ENCODE results near the gene GATA1.
A peak's percentile ranks its signal among the peaks of the same experiment; 100 is the strongest.

Gene GATA1

DNA sequence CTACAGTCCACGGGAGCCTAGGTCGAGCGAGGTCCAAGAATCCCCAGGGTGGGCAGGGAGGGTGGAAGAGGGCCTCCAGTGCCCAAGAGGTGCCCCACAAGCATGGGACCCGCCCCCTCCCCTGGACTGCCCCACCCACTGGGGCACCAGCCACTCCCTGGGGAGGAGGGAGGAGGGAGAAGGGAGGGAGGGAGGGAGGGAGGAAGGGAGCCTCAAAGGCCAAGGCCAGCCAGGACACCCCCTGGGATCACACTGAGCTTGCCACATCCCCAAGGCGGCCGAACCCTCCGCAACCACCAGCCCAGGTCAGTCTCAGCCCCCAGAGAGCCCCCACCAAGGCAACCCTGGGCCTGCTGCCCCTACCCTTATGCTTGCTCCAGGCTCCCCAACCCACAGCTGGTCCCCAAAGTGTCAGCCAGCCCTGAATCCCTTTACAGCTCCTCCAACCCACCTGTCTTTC lies at the start of gene GATA1:
TSS of gene GATA1 (plus strand) at position 250 of the 460 bp plus-strand sequence. CDS start 4,520 bp downstream, outside the sequence.
- no peak for DNase-seq

DNA sequence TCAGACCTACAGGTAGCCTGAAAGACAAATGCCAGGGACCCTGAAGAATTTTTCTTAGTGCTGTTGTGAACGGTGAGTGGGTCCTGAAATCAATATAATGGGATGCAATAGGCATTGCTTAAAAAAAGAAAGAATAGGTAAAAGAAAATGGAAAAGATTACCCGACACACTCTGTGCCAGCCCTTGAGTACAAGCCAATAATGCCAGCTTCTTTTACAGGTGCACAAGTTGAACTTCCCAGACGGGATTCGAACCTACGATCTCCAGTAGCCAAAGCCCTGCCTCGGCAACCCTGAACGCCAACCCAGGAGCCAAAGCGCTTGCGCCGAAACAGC lies 49.5 kb upstream of the GATA1 start:
- DNase-seq = no peak

DNA sequence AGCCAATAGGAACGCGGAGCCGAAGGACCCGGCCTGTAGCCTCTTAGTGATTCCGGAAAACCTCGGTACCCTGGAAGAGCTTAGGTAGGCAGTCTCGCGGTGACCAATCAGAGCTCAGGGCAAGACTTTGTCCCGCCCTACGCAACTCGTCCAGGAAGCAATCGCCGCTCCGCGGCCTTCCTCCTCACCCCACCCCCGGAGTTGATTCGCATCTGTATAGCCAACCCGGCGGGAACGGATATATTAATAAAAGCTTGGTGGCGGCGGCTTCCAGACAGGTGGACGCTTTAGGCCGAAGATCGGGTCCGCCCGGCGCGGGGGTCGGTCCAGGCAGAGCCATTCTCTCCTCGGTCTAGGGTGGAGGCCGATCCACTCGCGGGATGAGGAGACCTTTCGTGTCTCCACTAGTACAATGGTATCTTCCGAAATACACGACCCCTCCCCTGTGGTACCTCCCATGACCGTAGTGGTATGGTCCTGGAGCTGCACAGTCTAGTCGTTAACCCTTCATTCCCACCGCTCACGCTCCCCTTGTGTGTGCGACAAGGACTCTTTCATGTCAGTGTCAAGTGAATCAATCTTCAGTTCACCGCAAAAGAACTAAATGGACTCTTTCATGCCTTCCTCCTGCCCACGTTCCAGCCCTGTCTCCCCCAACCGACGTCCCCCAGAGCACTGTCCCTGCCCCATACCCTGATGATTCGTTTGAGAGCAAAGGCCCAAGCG lies 49.0 kb upstream of the GATA1 start:
- peak; percentile 95 for DNase-seq

DNA sequence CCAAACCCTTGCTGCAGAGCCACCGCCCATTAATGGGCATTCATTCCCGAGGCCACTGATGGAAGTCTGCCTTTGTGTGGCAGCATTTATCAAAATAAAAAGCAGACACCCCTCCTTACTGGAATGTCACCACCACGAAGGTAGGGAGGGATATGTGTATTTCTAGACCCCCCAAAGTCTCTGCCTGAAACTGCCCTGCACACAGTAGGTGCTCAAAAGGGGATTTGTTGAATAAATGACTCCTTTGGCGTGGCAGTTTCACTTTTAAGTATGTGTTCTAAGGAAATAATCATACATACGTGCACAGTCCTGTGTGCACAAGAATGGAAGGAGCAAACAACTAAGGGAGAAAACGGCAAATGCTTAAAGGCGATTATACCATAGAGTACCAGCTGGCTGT lies 48.5 kb upstream of the GATA1 start:
- DNase-seq = no peak

DNA sequence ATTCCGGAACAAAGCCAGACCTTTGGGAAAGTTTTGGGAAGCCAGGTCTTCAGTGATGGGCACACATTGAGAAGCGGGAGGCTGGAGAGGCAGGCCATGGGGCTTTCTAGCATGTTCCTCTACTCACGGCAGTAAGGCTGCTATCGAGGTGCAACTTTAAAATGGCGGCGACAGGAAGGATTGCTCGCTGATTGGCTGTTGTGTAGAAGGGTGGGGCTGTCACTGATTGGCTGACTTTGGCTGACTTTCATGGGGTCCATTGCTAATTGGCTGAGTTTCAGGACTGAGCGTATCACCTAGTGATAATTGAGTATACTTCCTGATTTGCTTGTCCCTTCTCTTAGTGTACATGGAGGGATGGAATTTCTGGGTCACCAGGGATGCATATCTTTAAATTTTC lies 44.6 kb upstream of the GATA1 start:
- DNase-seq = no peak

DNA sequence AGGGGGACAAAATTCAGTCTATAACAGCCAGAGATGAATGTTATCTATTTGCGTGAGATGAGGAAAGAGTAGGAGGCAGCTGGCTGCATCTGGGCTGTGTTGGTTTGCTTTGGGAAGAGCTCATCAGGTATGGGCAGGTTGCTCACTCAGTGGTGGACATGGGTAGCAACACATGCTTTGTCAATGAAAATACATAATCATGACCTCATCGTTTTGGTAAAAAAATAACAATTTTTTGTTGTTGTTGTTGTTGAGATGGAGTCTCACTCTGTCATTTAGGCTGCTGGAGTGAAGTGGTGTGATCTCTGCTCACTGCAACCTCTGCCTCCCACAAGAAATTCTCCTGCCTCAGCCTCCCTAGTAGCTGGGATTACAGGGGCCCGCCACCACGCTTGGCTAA lies 41.2 kb upstream of the GATA1 start:
- DNase-seq = no peak

DNA sequence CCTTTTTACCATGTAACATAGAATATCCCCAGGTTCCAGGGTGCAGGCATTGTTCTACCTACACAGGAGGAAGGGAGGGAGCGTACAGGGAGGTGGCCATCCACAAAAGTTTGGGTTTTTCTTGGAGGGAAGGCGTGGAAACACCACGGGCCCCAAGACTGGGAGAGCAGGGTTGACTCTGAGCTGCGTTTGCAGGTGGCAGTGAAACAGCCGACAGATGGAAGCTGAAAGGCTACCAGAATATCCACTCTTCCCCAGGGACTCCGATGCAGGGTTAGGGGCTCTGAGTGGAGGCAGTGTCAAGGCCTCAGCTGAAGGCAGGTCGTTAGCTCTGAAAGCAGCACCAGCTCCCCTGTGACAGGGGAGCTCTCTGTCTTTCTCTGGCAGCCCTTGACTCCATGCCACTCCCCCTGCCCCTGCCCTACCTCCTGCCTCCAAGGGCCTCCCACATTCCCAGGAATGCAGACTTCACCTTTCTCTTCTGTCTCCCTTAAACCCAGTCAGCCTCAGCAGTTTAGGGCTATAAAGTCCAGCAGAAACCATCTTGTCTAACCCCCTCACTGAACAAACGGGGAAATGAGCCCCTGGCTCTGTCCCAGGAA lies 38.9 kb upstream of the GATA1 start:
- no peak for DNase-seq

DNA sequence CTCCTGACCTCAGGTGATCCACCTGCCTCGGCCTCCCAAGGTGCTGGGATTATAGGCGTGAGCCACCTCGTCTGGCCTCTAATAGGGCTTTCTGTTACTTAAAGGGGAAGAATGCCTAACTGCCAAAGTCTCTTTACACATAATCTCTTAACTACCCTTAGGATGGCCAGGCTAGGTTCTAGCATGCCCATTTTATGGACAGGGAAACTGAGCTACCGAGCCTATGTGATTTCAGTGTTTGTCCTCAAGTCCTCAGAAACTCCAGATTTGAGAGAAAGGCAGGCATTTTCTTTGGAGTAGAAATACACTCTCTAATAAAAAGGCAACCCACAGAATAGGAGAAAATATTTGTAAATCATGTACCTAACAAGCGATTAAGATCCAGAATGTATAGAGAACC lies 37.2 kb upstream of the GATA1 start:
- DNase-seq = no peak

DNA sequence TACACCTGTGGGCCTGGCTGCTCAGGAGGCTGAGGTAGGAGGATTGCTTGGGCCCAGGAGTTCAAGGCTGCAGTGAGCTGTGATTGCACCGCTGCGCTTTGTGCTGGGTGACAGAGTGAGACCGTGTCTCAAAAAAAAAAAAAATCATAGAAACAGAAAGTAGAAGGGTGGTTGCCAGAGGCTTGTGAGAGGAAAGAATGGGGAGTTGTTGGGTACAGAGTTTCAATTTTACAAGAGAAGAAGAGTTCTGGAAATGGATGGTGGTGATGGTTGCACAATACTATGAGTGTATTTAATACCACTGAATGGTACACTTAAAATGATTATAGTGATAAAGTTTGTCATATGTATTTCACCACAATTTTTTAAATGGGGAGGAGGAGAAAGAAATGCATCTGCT lies 35.0 kb upstream of the GATA1 start:
- peak; percentile 71 for DNase-seq

DNA sequence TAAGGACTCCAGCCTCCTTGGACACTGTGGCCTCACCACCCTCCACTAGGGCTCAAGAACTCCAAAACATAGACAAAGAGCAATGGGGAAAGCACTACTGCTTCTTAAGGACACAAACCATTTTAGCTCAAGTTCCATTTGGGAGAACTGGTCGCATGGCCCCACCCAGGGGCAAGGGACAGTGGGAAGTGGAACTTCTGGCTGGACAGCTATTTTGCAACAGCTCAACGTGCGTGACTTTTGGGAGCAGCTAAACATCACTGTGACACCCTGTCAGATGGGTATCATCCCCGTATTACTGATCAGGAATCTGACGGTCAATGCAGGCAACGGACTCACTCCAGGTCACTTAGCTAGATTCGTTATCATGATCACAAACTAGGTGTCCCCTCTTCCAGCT lies 33.9 kb upstream of the GATA1 start:
- peak; percentile 33 for DNase-seq

DNA sequence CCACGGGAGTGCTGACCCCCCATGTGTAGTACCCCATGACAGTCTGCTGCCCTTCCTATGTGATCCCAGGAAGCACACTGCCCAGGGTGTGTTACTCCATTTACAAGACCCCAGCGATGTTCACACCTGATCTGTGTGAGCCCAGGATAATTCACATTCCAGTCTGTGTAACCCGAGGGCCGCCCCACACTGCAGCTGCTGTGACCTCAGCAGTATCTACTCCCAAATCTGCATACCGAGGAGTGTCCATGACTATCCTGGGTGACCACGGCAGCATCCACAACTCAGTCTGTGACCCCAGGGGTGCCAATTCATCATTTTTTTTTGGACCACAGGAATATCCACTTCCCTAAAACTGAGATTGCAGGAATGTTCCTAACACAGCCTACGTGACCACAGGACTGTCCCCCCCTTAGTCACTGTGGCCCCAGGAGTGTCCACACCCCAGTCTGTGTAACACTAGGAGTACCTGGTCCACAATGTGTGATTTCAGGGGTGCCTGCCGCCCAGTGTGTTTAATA lies 32.6 kb upstream of the GATA1 start:
- DNase-seq = no peak

DNA sequence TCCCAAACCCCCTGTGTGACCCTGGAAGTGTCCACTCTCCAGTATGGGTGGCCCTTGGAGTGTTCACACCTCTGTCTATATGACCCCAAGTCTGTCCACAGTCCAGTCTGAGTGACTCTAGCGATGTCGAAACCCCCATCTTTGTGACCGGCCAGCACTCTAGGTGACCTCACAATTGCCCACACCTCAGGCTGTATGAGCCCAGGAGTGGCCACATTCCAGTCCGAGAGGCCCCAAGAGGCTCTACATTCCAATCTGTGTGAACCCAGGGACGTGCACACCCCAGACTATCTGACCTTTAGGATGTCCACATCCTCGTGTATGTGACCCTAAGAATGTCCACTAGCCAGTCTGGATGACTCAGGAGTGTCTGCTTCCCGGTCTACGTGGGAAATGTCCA lies 32.2 kb upstream of the GATA1 start:
- DNase-seq = no peak

DNA sequence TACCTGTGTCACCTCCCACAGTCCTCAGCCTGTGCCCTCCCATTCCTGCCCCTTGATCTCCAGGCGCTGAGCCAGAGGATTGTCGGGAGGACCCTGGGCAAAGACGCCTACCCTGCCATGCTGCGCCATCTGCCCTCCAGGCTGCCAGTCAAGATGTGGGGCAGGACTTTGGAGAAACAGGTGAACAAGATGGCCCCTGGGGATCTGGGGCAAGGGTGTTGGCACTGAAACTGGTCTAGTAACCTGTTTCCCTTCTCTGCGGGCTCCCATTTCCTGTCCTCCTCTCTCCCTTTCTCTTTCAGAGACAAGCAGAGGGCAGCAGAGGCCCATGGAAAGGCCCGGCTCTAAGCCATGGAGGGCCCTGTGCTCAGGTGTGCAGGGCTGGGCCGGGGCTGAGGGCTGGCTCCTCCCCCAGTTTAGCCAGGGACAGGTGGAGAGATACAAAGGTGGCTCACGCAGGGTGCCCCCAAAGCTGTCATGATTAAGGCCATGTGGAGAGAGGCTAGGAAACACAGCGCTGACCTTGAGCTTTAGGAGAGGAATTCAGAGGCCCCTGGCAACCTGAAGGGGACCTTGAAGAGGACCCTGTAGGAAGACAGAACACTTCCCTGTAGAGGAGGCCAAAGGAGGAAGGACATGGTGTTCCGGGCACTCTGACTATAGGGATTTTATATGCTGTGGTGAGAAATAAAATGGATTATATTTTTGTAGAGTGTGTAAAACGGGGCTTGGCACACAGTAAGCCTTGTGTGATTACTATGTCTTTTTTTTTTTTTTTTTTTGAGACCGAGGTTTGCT lies 24.5 kb upstream of the GATA1 start, which contains the start of gene GLOD5:
TSS of gene GLOD5 (plus strand) at position 74 of the 798 bp plus-strand sequence. CDS start at position 118, 44 bp downstream.
- DNase-seq = no peak

DNA sequence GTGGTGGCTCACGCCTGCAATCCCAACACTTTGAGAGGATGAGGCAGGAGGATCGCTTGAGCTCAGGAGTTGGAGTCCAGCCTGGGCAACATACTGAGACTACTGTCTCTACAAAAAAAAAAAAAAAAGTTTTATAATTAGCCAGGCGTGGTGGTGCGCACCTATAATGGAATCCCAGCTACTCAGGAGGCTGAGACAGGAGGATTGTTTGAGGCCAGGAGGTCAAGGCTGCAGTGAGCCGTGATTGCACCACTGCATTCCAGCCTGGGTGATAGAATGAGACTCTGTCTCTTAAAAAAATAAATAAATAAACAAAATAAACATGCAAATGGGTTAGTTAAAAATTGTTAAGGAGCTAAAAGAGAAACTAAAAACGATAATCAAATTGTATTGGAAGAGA lies 17.2 kb upstream of the GATA1 start:
- DNase-seq = no peak

DNA sequence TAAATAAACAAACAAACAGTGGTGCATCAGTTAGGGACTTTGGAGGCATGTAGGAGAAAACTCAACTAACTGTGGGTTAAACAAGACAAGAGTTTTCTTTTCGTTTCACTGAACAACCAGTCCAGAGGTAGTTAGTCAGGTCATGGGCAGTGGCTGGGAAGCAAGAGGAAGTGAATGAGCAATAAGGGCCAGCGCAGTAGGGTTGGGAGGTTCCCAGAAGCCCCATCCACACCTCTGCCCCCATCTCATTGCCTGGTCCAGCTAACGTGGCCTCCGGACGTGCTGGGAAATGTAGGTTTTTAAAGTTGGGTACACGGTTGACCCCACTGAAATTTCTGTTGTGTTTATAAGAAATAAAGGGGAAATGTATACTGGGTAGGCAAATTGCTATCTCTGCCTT lies 16.1 kb upstream of the GATA1 start:
- DNase-seq = no peak

DNA sequence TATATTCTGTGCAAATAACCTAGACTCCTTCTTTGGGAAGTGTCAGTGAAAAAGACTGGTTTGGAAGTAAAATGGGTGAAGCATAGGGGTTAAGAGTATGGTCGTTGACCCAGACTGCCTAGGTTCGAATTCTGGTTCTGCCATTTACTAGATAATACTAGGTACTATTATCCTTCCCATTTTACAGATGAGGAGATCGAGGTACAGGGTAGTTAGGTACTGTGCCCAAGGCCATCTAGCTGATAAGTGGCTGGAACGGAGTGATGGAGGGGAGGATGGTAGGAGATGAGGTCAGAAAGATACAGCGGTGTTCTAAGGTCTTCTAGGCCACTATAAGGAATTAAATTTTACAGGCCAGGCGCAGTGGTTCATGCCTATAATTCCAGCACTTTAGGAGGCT lies 13.8 kb upstream of the GATA1 start:
- DNase-seq = no peak

DNA sequence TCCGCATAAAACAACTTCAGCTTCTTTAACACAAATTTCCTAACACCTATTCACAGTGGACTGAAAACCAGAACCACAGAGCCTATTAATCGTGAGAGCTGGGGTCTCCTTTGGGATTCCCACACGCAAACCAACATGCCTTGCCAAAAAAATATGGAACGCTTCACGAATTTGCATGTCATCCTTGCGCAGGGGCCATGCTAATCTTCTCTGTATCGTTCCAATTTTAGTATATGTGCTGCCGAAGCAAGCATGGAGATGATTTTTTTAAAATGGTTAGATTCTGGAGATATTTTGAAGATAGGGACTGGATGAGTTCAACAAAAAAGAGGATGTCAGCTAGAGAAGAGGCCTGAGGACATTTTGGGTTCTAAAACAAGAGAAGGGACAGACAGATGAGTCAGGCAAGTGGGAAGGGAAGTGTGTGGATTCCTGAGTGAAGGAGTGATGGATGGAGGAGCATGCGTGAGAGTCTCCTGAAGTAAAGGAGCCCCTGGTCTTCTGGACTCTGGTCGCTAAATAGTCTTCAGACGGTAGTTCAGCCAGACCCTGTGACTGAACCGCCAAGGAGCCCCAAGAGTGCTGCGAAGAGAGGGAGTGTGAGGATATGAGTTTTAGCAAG lies 9.5 kb upstream of the GATA1 start:
- DNase-seq = no peak

DNA sequence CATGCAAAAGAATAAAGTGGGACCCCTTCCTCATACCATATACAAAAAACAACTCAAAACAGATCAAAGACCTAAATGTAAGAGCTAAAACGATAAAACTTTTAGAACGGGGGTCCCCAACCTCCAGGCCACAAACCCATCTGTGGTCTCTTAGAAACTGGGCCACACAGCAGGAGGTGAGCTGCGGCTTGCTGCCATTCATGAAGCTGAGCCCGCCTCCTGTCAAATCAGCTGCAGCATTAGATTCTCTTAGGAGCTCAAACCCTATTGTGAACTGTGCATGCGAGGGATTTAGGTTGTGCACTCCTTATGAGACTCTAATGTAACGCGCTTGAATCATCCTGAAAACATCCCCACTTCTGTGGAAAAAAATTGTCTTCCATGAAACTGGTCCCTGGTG lies 7.0 kb upstream of the GATA1 start:
- DNase-seq = no peak

DNA sequence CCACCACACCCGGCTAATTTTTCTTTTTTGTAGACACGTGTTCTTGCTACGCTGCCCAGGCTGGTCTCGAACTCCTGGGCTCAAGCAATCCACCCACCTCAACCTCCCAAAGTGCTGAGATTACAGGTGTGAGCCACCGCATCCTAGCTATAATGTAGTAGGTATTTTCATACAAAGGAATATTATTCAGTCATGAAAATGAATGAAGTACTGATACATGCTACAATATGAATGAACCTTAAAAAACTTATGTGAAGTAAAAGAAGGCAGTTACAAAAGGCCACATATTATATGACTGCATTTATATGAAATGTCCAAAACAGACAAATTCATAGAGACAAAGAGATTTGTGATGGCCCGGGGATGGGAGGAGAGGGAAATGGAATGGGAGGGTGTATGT lies 4.7 kb upstream of the GATA1 start:
- DNase-seq = no peak

DNA sequence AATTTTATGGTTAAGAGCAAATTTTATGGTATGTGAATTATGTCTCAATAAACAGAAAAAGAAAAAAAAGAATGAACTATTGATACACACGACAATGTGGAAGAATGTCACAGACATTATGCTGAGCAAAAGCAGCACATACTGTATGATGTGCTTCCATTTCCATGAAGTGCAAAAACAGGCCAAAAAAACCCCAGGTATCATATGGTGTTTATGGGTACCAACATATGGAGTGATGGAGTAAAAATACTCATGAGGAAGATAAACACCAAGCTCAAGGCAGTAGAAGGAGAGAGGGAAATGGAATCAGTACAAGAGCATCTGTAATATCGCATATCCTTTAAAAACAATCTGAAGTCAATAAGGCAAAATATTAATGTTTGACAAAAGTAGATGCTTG lies 4.2 kb upstream of the GATA1 start:
- no peak for DNase-seq

DNA sequence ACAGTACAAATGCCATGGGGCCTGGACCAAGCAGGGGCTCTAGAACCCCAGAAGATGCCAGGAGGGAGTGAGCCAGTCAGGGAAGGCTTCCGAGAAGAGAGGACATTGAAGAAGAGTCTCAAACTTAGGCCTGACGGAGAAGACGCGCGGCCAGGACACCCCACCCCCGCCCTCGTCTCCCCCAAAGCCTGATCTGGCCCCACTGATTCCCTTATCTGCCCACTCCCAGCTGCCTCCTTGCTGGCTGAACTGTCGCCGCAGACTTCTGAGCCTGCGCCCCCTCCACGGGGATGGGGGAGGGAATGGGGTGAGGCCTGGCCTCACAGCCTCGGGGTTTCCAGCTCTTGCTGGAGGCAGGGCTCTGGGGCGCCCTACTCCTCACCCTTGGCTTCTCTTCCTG lies 3.6 kb upstream of the GATA1 start:
- DNase-seq = no peak

DNA sequence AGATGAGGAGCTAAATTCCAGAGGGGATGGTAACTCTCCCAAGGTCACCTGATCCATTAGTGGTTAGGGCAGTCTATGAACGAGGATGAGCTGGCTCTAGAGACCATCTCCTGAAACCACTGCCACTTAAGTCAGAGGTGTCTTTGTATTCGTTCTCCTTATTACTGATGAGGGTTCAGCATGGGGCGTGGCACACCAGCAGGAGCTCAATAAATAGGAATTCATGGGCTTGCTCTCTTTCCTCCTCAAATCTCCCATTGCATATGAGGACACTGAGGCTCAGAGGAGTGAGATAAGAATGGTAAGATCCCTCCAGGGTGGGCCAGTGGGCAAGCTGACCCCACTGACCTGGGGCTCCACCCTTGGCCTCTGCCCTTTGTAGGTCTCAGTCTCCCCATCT lies 1.7 kb upstream of the GATA1 start:
- no peak for DNase-seq

DNA sequence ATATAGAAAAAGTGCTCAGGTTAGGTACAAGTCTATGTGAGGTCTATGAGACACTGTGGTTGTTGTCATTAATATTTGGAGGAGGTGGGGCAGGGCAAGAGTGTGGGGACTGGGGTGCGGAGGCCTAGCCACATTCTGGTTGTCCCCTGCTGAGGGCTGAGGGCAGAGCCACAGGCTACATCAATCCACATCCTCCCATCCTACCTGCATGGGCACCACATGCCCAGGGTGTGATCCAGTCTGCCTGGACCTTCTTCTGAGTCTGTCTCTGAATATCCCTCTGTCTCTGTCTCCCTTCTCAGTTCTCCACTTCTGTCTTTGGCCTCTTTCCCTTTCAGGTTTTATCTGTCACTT lies 1.2 kb upstream of the GATA1 start:
- no peak for DNase-seq
